Neuronal stem cell (in vitro differentiated cells): ENCODE measurements around the gene DRGX. TPM values are rescaled to one million over a fixed set of nuclear protein-coding genes. Genes with fewer than 3 reads are reported as not detected.
A peak's percentile ranks its signal among the peaks of the same experiment; 100 is the strongest.

Experiments
- DNase-seq: peaks from one replicate; pipeline ENCODE4 v3.0.0-alpha.2; 2013; ENCODE audit warnings: low spot score
- H2AFZ ChIP-seq: one replicate; pipeline ENCODE4 v1.6.1; 2013; ENCODE audit warnings: mild to moderate bottlenecking, low read length, inconsistent platforms
- H2AK5ac ChIP-seq: 2 replicates; pipeline ENCODE4 v1.6.1; 2013; ENCODE audit warnings: low read depth, mild to moderate bottlenecking, inconsistent platforms, low read length, moderate library complexity, mixed read lengths
- H2BK120ac ChIP-seq: 2 replicates; pipeline ENCODE4 v1.6.1; 2013; ENCODE audit warnings: low read depth, mild to moderate bottlenecking, inconsistent platforms, low read length, moderate library complexity, mixed read lengths
- H2BK12ac ChIP-seq: one replicate; pipeline ENCODE4 v1.6.1; 2013; ENCODE audit warnings: low read length, inconsistent platforms
- H2BK15ac ChIP-seq: 2 replicates; pipeline ENCODE4 v1.6.1; 2013; ENCODE audit warnings: mild to moderate bottlenecking, low read length, inconsistent platforms, mixed read lengths
- H2BK5ac ChIP-seq: one replicate; pipeline ENCODE4 v1.6.1; 2013; ENCODE audit warnings: inconsistent platforms, mild to moderate bottlenecking, low read length, moderate library complexity
- H3K14ac ChIP-seq: one replicate; pipeline ENCODE4 v1.6.1; 2013; ENCODE audit warnings: low read length, inconsistent platforms
- H3K18ac ChIP-seq: 2 replicates; pipeline ENCODE4 v1.6.1; 2013; ENCODE audit warnings: low read length, inconsistent platforms
- H3K23ac ChIP-seq: 2 replicates; pipeline ENCODE4 v1.6.1; 2013; ENCODE audit warnings: low read depth, mild to moderate bottlenecking, mixed read lengths, low read length, inconsistent platforms; ENCODE audit not compliant: poor library complexity
- H3K27ac ChIP-seq: replicated peaks from 3 replicates; pipeline ENCODE4 v1.5.1; 2013; ENCODE audit warnings: low read length, inconsistent platforms
- H3K27me3 ChIP-seq, 3 experiments: 2 replicates each; pipeline ENCODE4 v1.6.1; 2013; ENCODE audit warnings: low read length in 3 of 3, mild to moderate bottlenecking in 2 of 3, inconsistent platforms in 1 of 3, low read depth in 1 of 3, mixed read lengths in 1 of 3, moderate library complexity in 1 of 3; ENCODE audit not compliant: control insufficient read depth in 3 of 3, insufficient read depth in 3 of 3
- H3K36me3 ChIP-seq, 2 donors: replicated peaks in 1 of 2; 2 replicates each; pipeline ENCODE4 v1.6.1; 2013; ENCODE audit warnings: low read length in 2 of 2; ENCODE audit not compliant: control insufficient read depth in 2 of 2, insufficient read depth in 2 of 2
- H3K4ac ChIP-seq: 2 replicates; pipeline ENCODE4 v1.6.1; 2013; ENCODE audit warnings: inconsistent platforms, mild to moderate bottlenecking, low read length, moderate library complexity
- H3K4me1 ChIP-seq, 2 donors: 1 replicate in 1 of 2; 2 replicates in 1 of 2; pipeline ENCODE4 v1.6.1; 2013; ENCODE audit warnings: low read length in 2 of 2, low read depth in 1 of 2; ENCODE audit not compliant: control insufficient read depth in 2 of 2, insufficient read depth in 1 of 2
- H3K4me2 ChIP-seq: one replicate; pipeline ENCODE4 v1.6.1; 2013; ENCODE audit warnings: mild to moderate bottlenecking, low read length, inconsistent platforms; ENCODE audit not compliant: insufficient read depth, poor library complexity, severe bottlenecking
- H3K4me3 ChIP-seq, 2 donors: 2 replicates each; pipeline ENCODE4 v1.5.1; 2013; ENCODE audit warnings: low read length in 2 of 2, mild to moderate bottlenecking in 2 of 2, inconsistent platforms in 1 of 2, moderate library complexity in 1 of 2
- H3K79me1 ChIP-seq: one replicate; pipeline ENCODE4 v1.6.1; 2013; ENCODE audit warnings: low read depth, mild to moderate bottlenecking, inconsistent platforms, low read length, moderate library complexity
- H3K9ac ChIP-seq: one replicate; pipeline ENCODE4 v1.6.1; 2013; ENCODE audit warnings: mild to moderate bottlenecking, low read depth, low read length, inconsistent platforms; ENCODE audit not compliant: poor library complexity
- H3K9me3 ChIP-seq, 2 donors: replicated peaks in 1 of 2; 2 replicates each; pipeline versions ENCODE3 to v1.6.1; 2013; ENCODE audit warnings: low read length in 2 of 2, mild to moderate bottlenecking in 2 of 2, inconsistent platforms in 1 of 2, low read depth in 1 of 2, mixed read lengths in 1 of 2, moderate library complexity in 1 of 2; ENCODE audit not compliant: control insufficient read depth in 2 of 2, insufficient read depth in 1 of 2
- H4K8ac ChIP-seq: one replicate; pipeline ENCODE4 v1.6.1; 2013; ENCODE audit warnings: low read depth, mild to moderate bottlenecking, inconsistent platforms, low read length, moderate library complexity
- H4K91ac ChIP-seq: one replicate; pipeline ENCODE4 v1.6.1; 2013; ENCODE audit warnings: low read length, low read depth, mild to moderate bottlenecking, inconsistent platforms; ENCODE audit not compliant: poor library complexity
- WGBS, 2 donors: extraction: QIAGEN DNeasy Blood & Tissue Kit; methylation state at CpG; one replicate each; pipeline ENCODE4 v1.1.7; 2013; ENCODE audit warnings: missing lambda C conversion rate in 2 of 2, mixed read lengths in 1 of 2; ENCODE audit not compliant: insufficient read length in 2 of 2, insufficient replicate concordance in 1 of 2; ENCODE audit errors: extremely low coverage in 2 of 2; 5-methylcytosine and 5-hydroxymethylcytosine counted together
- polyA plus RNA-seq, 2 experiments: library from polyadenylated mRNA; stranded (reverse); fragments of 200-250 nt; gene quantifications; one replicate each; pipeline ENCODE4 v1.2.3, GENCODE V29; 2013

DRGX gene
- not detected for polyA plus RNA-seq (2013, experiment 1 of 2)
- not detected for polyA plus RNA-seq (2013, experiment 2 of 2)

GRCh38 chr10:49395741-49396665 lies at the start of gene DRGX:
Gene DRGX (minus strand): TSS chr10:49396089. CDS start chr10:49395440, 649 bp downstream.
- Histone ChIP-seq H3K14ac (peak within 1 kb of the TSS; percentile 92), H2BK120ac (no peak within 1 kb of the TSS), H3K23ac (peak within 1 kb of the TSS; percentile 61), H3K36me3 (no peaks in the 10 kb centered on the region), H3K79me1 (no peaks in the 10 kb centered on the region), H3K4ac (no peak within 1 kb of the TSS), H4K91ac (no peak within 1 kb of the TSS), H3K4me3 (peak within 1 kb of the TSS in 1 of 2 donors; percentile 39), H3K4me2 (peak within 1 kb of the TSS; percentile 43), H3K18ac (peak within 1 kb of the TSS; percentile 45), H2AK5ac (no peak within 1 kb of the TSS), H3K27me3 (peaks cover 42 to 98% (median 67%) of the 10 kb centered on the region in 3 experiments), H3K9me3 (no peaks in the 10 kb centered on the region), H2BK12ac (no peak within 1 kb of the TSS), H2BK15ac (no peak within 1 kb of the TSS), H3K9ac (peak within 1 kb of the TSS; percentile 17), H2BK5ac (no peak within 1 kb of the TSS), H2AFZ (peak within 1 kb of the TSS; percentile 92), H3K4me1 (peaks cover 0 to 7% of the 10 kb centered on the region in 2 donors), H3K27ac (no peak within 1 kb of the TSS), H4K8ac (no peak within 1 kb of the TSS)
- DNase-seq, result peak; percentile 21
- no CpG with 5 or more reads among the region's 63 CpGs for WGBS, 2 donors

GRCh38 chr10:49444349-49444748 lies 48.5 kb upstream of the DRGX start:
- H2BK5ac ChIP-seq, result no peak overlapping the region
- H3K23ac ChIP-seq, result no peak overlapping the region
- no peak overlapping the region for H2BK15ac ChIP-seq
- H3K18ac ChIP-seq, result no peak overlapping the region
- H4K8ac ChIP-seq, result no peak overlapping the region
- no peaks in the 10 kb centered on the region for H3K36me3 ChIP-seq
- no peak overlapping the region for H3K4me3 ChIP-seq
- H2AFZ ChIP-seq, result no peak overlapping the region
- H3K4me2 ChIP-seq, result no peak overlapping the region
- no peak overlapping the region for H3K9ac ChIP-seq
- H3K27ac ChIP-seq, result no peak overlapping the region
- H3K27me3 ChIP-seq, result no peaks in the 10 kb centered on the region
- H3K9me3 ChIP-seq, result no peaks in the 10 kb centered on the region
- H3K4ac ChIP-seq, result no peak overlapping the region
- no CpG with 5 or more reads among the region's 4 CpGs for WGBS, 2 donors
- no peak overlapping the region for H2BK120ac ChIP-seq
- H3K4me1 ChIP-seq, result no peaks in the 10 kb centered on the region
- no peak overlapping the region for H2AK5ac ChIP-seq
- no peaks in the 10 kb centered on the region for H3K79me1 ChIP-seq
- no peak overlapping the region for H4K91ac ChIP-seq
- no peak overlapping the region for H2BK12ac ChIP-seq
- H3K14ac ChIP-seq, result no peak overlapping the region
- DNase-seq, result no peak

- Histone ChIP-seq H3K9me3 (no peaks in the 10 kb centered on the region), H2AK5ac (no peak overlapping the region), H3K9ac (no peak overlapping the region), H3K79me1 (no peaks in the 10 kb centered on the region), H2BK15ac (no peak overlapping the region), H4K8ac (no peak overlapping the region), H3K27me3 (no peaks in the 10 kb centered on the region), H3K27ac (no peak overlapping the region), H2AFZ (no peak overlapping the region), H3K4me3 (no peak overlapping the region), H3K4ac (no peak overlapping the region), H3K23ac (no peak overlapping the region), H3K4me2 (no peak overlapping the region), H3K18ac (no peak overlapping the region), H4K91ac (no peak overlapping the region), H3K36me3 (no peaks in the 10 kb centered on the region), H2BK120ac (no peak overlapping the region), H3K14ac (no peak overlapping the region), H2BK12ac (no peak overlapping the region), H2BK5ac (no peak overlapping the region), H3K4me1 (no peaks in the 10 kb centered on the region)
- no CpG with 5 or more reads among the region's 4 CpGs for WGBS, 2 donors
- DNase-seq, result no peak
Measured at GRCh38 chr10:49442863-49443262, 47.0 kb upstream of the DRGX start.
